ENCODE measurements around the gene DLGAP4. TPM values are rescaled to one million over a fixed set of nuclear protein-coding genes. Genes with fewer than 3 reads are reported as not detected.

The DLGAP4 gene
- total RNA-seq, 1 experiment from 2014 or later: 19.2 TPM

DNA sequence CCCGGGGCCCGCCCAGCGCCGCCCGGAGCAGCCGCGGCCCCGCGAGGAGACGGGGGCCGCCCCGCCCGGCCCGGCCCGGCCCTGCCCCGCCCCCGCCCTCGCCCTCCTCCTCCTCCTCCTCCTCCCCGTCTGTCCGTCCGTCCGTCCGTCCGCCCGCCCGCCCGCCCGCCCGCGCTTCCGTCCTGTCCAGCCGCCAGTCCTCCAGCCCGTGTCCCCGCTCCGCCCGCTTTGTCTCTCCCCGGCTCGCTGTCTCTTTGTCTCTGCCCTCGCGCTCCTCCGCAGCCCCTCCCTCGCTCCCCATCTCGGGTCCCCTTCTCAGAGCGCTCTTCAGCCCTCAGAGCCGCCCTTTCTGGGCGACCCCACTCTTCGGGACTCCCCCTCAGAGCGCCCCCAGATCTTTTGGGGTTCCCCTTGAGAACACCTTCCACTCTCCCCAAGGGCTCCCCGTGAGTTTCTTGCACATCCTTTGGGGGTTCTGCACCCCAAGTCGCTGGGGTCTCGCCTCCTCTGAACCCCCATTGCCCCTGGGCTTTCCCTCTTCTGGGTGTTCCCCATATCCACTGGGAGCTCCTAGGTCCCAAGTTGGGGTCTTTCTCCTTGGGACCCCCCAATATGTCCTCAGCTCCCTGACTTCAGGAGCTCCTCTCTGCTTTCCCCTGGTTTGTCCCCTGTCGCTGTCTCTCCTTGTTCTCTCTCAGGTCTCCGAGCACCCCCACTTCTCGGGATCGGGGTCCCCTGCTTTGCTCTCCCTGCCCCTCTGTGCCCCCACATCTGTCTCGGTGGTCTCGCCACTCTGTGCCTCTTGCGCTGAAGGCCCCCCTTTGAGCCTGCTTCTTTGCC lies 155.7 kb downstream of the DLGAP4 start:
- DNase-seq (ENCODE audit: low read depth in 1 of 2, low spot score in 2 of 2): peak; percentile 38 to 78
- peaks cover 56% of the 10 kb centered on the region for H3K4me1 ChIP-seq (replicated peaks)
- H3K9me3 ChIP-seq (replicated peaks): no peaks in the 10 kb centered on the region
- peaks cover 20% of the 10 kb centered on the region for H3K36me3 ChIP-seq
- no peaks in the 10 kb centered on the region for H3K27me3 ChIP-seq (replicated peaks)
- peak overlapping the region; percentile 71 for H3K4me3 ChIP-seq
- peak overlapping the region; percentile 95 for H3K27ac ChIP-seq

GRCh38 chr20:36462440-36463211 lies 156.5 kb downstream of the DLGAP4 start:
- H3K27me3 ChIP-seq (replicated peaks): no peaks in the 10 kb centered on the region
- H3K4me1 ChIP-seq (replicated peaks): peaks cover 64% of the 10 kb centered on the region
- H3K4me3 ChIP-seq: peak overlapping the region; percentile 71
- no peaks in the 10 kb centered on the region for H3K9me3 ChIP-seq (replicated peaks)
- peaks cover 26% of the 10 kb centered on the region for H3K36me3 ChIP-seq
- peak; percentile 60 to 77 for DNase-seq (ENCODE audit: low read depth in 1 of 2, low spot score in 2 of 2)
- H3K27ac ChIP-seq: peak overlapping the region; percentile 95

- Histone ChIP-seq H3K4me3 (peak overlapping the region; percentile 71), H3K4me1 (replicated peaks) (peaks cover 72% of the 10 kb centered on the region), H3K36me3 (peaks cover 32% of the 10 kb centered on the region), H3K9me3 (replicated peaks) (no peaks in the 10 kb centered on the region), H3K27ac (peak overlapping the region; percentile 95), H3K27me3 (replicated peaks) (no peaks in the 10 kb centered on the region)
- no peak for DNase-seq (ENCODE audit: low read depth in 1 of 2, low spot score in 2 of 2)
These were observed 157.3 kb downstream of the DLGAP4 start for GRCh38 chr20:36463212-36464061.

DNA sequence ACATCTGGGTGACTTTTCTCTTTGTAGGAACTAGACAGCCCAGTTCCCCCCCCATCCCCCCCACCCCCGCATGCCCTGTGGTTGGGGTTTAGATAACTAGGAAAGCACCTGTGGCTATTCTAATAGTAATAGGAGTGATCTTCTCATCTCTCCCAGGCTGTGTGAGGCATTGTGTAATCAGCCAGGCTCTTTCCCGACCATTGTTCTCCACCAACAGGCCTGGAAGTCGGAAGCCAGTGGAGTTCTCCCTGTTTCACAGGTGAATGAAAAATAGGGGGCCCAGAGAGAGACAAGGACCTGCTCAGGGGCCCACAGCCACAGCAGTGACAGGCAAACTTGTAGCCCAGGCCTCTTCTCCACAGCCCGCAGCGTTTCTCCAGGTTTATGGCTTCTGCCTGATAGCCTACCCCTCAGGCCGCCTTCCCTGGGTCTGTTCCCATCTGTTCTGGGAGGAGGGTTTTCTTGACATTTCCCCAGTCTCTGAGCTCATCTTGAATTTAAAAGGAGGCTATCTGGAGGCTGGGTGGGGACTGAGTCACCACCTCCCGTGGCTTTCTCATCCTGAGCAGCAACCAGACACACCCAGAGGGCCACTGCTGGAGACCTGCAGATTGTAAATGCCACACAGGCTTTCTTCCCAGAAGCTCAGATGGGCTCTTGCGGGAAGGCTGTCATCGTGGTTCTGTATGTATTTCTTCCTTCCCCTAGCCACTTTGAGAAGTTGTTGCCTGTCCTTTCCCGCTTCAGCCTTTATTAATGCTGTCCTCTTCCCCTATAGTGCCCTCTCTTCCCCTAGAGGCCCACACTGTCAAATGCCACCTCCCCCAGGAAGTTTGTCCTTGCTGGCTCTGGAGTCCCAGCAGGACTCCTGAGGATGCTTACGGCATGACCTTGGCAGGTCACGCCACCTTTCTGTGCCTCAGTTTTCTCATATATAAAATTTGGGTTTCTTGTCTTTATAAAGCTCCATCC lies 159.3 kb downstream of the DLGAP4 start:
- H3K4me1 ChIP-seq (replicated peaks): peaks cover 78% of the 10 kb centered on the region
- DNase-seq (ENCODE audit: low read depth in 1 of 2, low spot score in 2 of 2): peak; percentile 85 to 88
- H3K4me3 ChIP-seq: no peak overlapping the region

GRCh38 chr20:36466089-36466488 lies 159.9 kb downstream of the DLGAP4 start:
- Histone ChIP-seq H3K9me3 (replicated peaks) (no peaks in the 10 kb centered on the region), H3K27ac (peak overlapping the region; percentile 12; the same call in 1 of the 2 replicates)
- no peak for DNase-seq (ENCODE audit: low read depth in 1 of 2, low spot score in 2 of 2)

More for the DNA sequence above, 159.3 kb downstream of the DLGAP4 start:
- Histone ChIP-seq H3K9me3 (replicated peaks) (no peaks in the 10 kb centered on the region), H3K27me3 (replicated peaks) (no peaks in the 10 kb centered on the region), H3K27ac (peak overlapping the region; percentile 40), H3K36me3 (peaks cover 41% of the 10 kb centered on the region)

GRCh38 chr20:36467076-36467999 lies 161.2 kb downstream of the DLGAP4 start:
- peaks cover 41% of the 10 kb centered on the region for H3K36me3 ChIP-seq
- no peak overlapping the region for H3K27ac ChIP-seq
- no peak for DNase-seq (ENCODE audit: low read depth in 1 of 2, low spot score in 2 of 2)
- H3K4me3 ChIP-seq: no peak overlapping the region
- H3K4me1 ChIP-seq (replicated peaks): peaks cover 76% of the 10 kb centered on the region
- H3K9me3 ChIP-seq (replicated peaks): no peaks in the 10 kb centered on the region
- H3K27me3 ChIP-seq (replicated peaks): no peaks in the 10 kb centered on the region

More at GRCh38 chr20:36466089-36466488, 159.9 kb downstream of the DLGAP4 start:
- Histone ChIP-seq H3K27me3 (replicated peaks) (no peaks in the 10 kb centered on the region), H3K4me3 (no peak overlapping the region), H3K36me3 (peaks cover 41% of the 10 kb centered on the region), H3K4me1 (replicated peaks) (peaks cover 72% of the 10 kb centered on the region)

DNA sequence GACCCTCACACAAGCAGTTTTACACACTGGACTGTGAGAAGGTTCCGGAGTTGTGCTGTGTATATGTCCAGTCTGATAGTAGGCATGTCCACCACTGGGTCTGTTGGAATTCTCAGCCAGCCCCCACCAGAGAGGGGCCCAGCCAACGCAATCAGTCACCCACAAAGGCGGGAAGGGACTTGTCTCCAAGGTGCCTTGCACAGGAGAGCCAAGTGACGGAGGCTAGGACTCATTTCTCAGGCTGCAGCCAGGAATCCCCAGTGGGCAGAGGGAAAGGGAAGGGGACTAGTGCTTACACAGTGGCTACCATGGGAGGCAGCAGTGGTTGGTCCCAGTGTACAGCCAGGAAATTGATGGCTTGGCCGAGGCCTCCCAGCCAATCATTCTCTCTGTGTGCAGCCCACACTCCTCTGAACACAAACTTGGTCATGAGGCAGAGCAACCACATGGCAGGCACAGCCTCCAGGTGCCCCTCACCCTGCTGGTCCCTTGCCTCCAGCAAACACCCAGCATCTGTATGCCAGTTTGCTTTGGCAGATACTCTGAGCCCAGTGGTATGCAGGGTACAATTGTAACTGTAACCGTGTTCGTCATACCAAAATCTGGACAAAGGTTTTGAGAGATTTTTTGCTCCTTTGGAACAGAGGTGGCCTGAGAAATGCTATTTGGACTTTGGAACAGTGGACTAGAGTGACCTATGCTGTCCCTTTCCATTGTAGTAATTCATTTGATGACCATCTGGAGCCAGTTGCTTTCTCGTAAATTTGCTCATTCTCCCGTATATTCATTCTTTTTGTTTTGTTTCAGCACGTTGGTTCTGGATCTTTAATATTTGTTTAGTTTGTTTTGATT lies 162.2 kb downstream of the DLGAP4 start:
- Histone ChIP-seq H3K4me3 (no peak overlapping the region), H3K9me3 (replicated peaks) (no peaks in the 10 kb centered on the region), H3K4me1 (replicated peaks) (peaks cover 77% of the 10 kb centered on the region), H3K36me3 (peaks cover 40% of the 10 kb centered on the region), H3K27ac (no peak overlapping the region), H3K27me3 (replicated peaks) (no peaks in the 10 kb centered on the region)
- no peak for DNase-seq (ENCODE audit: low read depth in 1 of 2, low spot score in 2 of 2)

DNA sequence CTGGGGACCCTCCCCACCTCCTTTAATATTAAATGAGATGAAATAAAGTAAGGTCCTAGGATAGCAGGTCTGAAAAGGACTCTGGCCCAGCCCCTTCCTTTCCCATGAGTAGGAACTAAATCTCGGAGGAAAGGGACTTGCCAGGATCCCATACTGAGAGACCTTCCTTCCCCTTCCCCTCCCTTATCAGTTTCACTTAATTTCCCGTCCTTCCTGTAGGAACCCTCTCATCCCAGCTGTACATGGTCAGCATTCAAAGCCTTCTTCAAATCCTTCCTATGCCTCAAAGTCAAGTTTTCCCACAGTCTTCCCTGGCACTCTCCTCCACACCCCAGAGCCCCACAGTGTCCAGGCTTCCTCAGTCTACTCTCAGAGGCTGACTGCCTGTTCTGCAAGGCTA lies 163.8 kb downstream of the DLGAP4 start:
- Histone ChIP-seq H3K4me1 (replicated peaks) (peaks cover 77% of the 10 kb centered on the region), H3K27me3 (replicated peaks) (no peaks in the 10 kb centered on the region), H3K4me3 (no peak overlapping the region), H3K9me3 (replicated peaks) (no peaks in the 10 kb centered on the region), H3K27ac (no peak overlapping the region), H3K36me3 (peaks cover 38% of the 10 kb centered on the region)
- no peak for DNase-seq (ENCODE audit: low read depth in 1 of 2, low spot score in 2 of 2)

- Histone ChIP-seq H3K36me3 (peaks cover 34% of the 10 kb centered on the region), H3K4me1 (replicated peaks) (peaks cover 66% of the 10 kb centered on the region), H3K9me3 (replicated peaks) (no peaks in the 10 kb centered on the region), H3K27me3 (replicated peaks) (no peaks in the 10 kb centered on the region), H3K27ac (peak overlapping the region; percentile 71), H3K4me3 (no peak overlapping the region)
- no peak for DNase-seq (ENCODE audit: low read depth in 1 of 2, low spot score in 2 of 2)
These were observed 165.9 kb downstream of the DLGAP4 start for GRCh38 chr20:36471885-36472636.

DNA sequence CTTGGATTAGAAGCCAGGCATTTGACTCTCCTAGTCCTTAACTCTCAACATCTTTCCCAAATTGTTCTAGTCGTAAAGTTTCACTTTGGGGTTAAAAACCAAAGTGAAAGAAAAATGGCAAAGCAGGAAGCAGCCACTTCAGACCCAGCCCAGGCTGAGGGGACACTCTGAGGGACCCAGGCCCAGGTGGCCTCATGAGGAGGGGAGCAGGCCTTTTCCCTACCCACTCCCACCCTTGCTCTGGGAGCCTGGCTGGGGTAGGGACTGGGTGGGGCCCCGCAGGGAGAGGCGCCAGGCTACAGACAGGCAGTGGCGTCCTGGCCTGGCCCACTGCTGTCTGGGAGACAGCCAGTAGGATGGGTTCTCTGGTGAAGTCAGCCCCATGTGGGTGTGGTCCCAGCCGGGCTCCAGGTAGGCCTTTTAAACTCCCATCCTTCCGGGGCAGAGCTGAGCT lies 166.5 kb downstream of the DLGAP4 start:
- H3K27me3 ChIP-seq (replicated peaks): no peaks in the 10 kb centered on the region
- H3K9me3 ChIP-seq (replicated peaks): no peaks in the 10 kb centered on the region
- H3K27ac ChIP-seq: peak overlapping the region; percentile 71
- DNase-seq (ENCODE audit: low read depth in 1 of 2, low spot score in 2 of 2): peak in 1 of 2 experiments; percentile 24
- no peak overlapping the region for H3K4me3 ChIP-seq
- H3K36me3 ChIP-seq: peaks cover 34% of the 10 kb centered on the region
- H3K4me1 ChIP-seq (replicated peaks): peaks cover 65% of the 10 kb centered on the region
